ENCODE measurements around the gene YWHAE.

GRCh38 chr17:1371893-1372590, 28.0 kb downstream of the YWHAE start:
- TF ChIP-seq EZH2 (IDR thresholded peaks at IDR 0.05; ENCODE audit: low read length, missing control alignments), result no peak
- TF ChIP-seq CTCF (conservative IDR thresholded peaks at IDR 0.05 in 1 of 2, IDR thresholded peaks at IDR 0.05 in 1 of 2; ENCODE audit: low read depth in 1 of 2, low read length in 2 of 2), result no peak
